Ovary (tissue), 9 donors: ENCODE results near the gene NLE1. TPM values are rescaled to one million over a fixed set of nuclear protein-coding genes. Genes with fewer than 3 reads are reported as not detected.
"Not testable (repeated sequence)": the region's sequence is repeated elsewhere in the genome, so short reads cannot be mapped to it uniquely, and the experiment has no call there.

ENCODE experiments used
- DNase-seq, 5 donors: peaks; one replicate each; pipeline ENCODE4 v3.0.0-alpha.2; 2019 to 2020
- H3K27ac ChIP-seq, 2 donors: fragments of 200-600 bp; one replicate each; pipeline versions ENCODE4 v1.5.1 to v1.8.0; 2019 to 2022
- H3K27me3 ChIP-seq: fragments of 200-600 bp; one replicate; pipeline ENCODE4 v1.8.0; 2022
- H3K36me3 ChIP-seq: fragments of 200-600 bp; sonication (generic); one replicate; pipeline ENCODE4 v1.5.1; 2019
- H3K4me1 ChIP-seq: one replicate; pipeline ENCODE4 v1.8.1; 2013; ENCODE audit warnings: mild to moderate bottlenecking, moderate library complexity; ENCODE audit not compliant: insufficient read depth
- H3K4me3 ChIP-seq: fragments of 200-600 bp; sonication (generic); one replicate; pipeline ENCODE4 v1.5.1; 2017
- H3K9me3 ChIP-seq, 2 donors: fragments of 200-600 bp in 1 of 2; sonication (generic) in 1 of 2; one replicate each; pipeline versions ENCODE4 v1.5.1 to v1.8.1; 2013 to 2019; ENCODE audit warnings: mild to moderate bottlenecking in 1 of 2, moderate library complexity in 1 of 2
- EP300 ChIP-seq: sonication (generic); formaldehyde crosslinking; IDR thresholded peaks from one replicate; pipeline ENCODE4 v1.6.1; 2017; ENCODE audit warnings: antibody characterized with exemption
- POLR2A ChIP-seq: fragments of 450-650 bp; IDR thresholded peaks from one replicate; pipeline ENCODE4 v1.6.1; 2017; ENCODE audit warnings: antibody characterized with exemption, mild to moderate bottlenecking, moderate library complexity
- WGBS, 3 donors: extraction: QIAGEN DNeasy Blood & Tissue Kit in 1 of 3; methylation state at CpG; one replicate each; pipeline versions ENCODE4 v1.1.5 to v1.1.7; 2013 to 2017; 5-methylcytosine and 5-hydroxymethylcytosine counted together
- intact Hi-C, 4 donors: fragments of 100-400 bp; cut with DNase I; formaldehyde crosslinking; loops; one replicate each; pipeline versions ENCODE4 v1.11.0 to v1.15.1; 2022 to 2023
- polyA plus RNA-seq, 2 donors: library from polyadenylated mRNA; stranded (reverse); fragments of 200-250 nt in 1 of 2; fragments of 350-450 nt in 1 of 2; fragmentation: Illumina TruSeq in 1 of 2; extraction: RNeasy Lipid Tissue Mini Kit (QIAGEN cat#74804) in 1 of 2; gene quantifications; one replicate each; pipeline ENCODE4 v1.2.3, GENCODE V29; 2013 to 2014
- total RNA-seq, 7 donors: library from RNA; depleted of rRNA in 2 of 7; stranded (reverse); fragments of >200 nt in 2 of 7; fragmentation: NEBNext Ultra II Directional in 3 of 7; extraction: Animal tissue kit (Norgen Biotek cat#: 25700) in 3 of 7; gene quantifications; one replicate each; pipeline versions ENCODE4 v1.1.0 to v1.2.4, GENCODE V29; 2016 to 2023
- TF ChIP-seq, protein P1 (sequence below), 3 donors: fragments of 450-650 bp in 2 of 3; fragments of 200-600 bp in 1 of 3; IDR thresholded peaks; one replicate each; pipeline versions ENCODE4 v1.5.1 to v1.8.0; 2016 to 2022; ENCODE audit warnings: antibody characterized with exemption in 3 of 3, mild to moderate bottlenecking in 1 of 3
- donor health status: DM: no; HTN: no; CAD: no; lungs with moderate emphysema.
- donor health status: DM: no; HTN: no; CAD: no.
- donor health status: Bipolar disorder and iron deficiency.
- donor health status: DM: yes; HTN: yes; CAD: no.
- donor health status: DM: no; HTN: no; CAD: no.
- donor health status: DM: yes; HTN: yes; CAD: no.

Gene NLE1
- total and polyA plus RNA-seq, 9 donors: 10.6 to 26.5 (median 18.2) TPM

DNA sequence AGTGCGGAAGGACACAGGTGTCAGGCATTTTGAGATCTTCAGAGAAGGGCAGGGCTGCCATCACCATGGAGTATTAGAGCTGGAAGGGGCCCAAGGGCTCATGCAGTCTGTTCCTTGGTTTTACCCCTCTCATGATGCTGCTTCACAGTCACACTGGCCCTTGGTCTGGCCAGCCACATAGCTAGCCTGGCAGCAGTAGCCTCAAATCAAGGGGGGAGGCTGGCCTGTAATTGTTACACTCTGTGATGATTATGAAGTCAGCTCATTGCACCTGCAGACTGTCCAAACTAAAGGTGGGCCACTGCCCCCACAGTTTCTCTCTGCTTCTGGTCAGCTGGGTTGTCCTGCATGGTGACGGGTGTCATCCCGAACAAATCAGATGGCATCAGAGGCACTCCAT lies 20.8 kb downstream of the NLE1 start, which contains the start of gene FNDC8:
Gene FNDC8 (plus strand): TSS at position 301 of the 400 bp plus-strand sequence. CDS start 79 bp downstream, at position 380.
- no peaks in the 10 kb centered on the region for H3K4me1 ChIP-seq
- intact Hi-C loops: loop anchor here in 2 of 4 donors (2.0 to 10.0 kb wide), 2 partner anchors 697 to 701 kb away; no protein-coding TSS in a partner anchor
- H3K27me3 ChIP-seq: no peaks in the 10 kb centered on the region
- no peak within 1 kb of the TSS for H3K4me3 ChIP-seq
- 84 to 96% (median 91%) methylated on average over 3 of the region's 3 CpGs for WGBS, 3 donors
- H3K9me3 ChIP-seq: no peaks in the 10 kb centered on the region
- no peak for TF ChIP-seq EP300
- no peak for TF ChIP-seq POLR2A
- H3K36me3 ChIP-seq: no peaks in the 10 kb centered on the region
- no peak within 1 kb of the TSS for H3K27ac ChIP-seq
- DNase-seq: no peak

DNA sequence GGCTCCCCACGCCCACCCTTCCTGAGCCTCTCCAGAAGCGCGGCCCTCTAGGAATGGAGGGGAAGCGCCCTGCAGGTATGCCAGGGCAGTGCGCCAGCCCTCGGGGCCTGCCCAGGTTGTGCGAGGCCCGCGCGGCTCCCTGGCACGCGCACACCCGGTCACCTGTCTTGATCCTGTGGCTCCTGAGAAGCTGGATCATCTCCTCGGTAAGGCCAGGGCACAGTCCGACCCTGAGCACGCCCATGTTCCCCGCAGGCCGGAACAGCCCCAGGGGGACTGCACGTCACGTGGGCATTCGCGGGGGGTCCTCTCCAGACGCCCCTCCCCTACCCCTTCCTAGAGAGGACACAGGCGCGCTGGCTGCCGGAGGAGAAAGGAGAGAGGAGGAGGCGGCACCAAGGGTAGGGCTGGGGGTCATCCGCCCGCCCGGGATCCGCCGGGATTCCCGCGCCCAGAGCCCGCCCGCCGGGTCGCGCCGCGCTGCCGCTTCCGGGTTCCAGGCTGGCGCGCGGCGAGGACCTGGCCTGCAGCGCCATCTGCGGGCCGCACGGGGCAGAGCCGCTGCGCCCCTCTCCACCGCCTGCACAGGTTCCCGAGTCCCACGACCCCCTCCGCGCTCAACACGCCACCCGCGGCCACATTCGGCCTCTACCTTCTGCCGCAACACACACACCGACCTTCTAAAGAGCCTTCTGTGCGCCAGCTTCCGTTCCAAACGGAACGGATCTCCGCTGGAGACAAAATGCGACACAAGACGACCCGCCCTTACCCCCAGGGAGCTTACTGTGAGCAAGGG lies 22.5 kb downstream of the NLE1 start, which contains the start of gene RAD51D:
Gene RAD51D (minus strand): TSS at position 491 of the 796 bp plus-strand sequence. CDS start 247 bp downstream, at position 244.
- Histone ChIP-seq H3K36me3 (no peaks in the 10 kb centered on the region), H3K27me3 (no peaks in the 10 kb centered on the region), H3K9me3 (no peaks in the 10 kb centered on the region), H3K4me1 (no peaks in the 10 kb centered on the region), H3K27ac (peak within 1 kb of the TSS; percentile 58 to 60), H3K4me3 (peak within 1 kb of the TSS; percentile 95)
- TF ChIP-seq EP300: no peak
- TF ChIP-seq POLR2A: peak; percentile 38
- TF ChIP-seq, protein P1, sequence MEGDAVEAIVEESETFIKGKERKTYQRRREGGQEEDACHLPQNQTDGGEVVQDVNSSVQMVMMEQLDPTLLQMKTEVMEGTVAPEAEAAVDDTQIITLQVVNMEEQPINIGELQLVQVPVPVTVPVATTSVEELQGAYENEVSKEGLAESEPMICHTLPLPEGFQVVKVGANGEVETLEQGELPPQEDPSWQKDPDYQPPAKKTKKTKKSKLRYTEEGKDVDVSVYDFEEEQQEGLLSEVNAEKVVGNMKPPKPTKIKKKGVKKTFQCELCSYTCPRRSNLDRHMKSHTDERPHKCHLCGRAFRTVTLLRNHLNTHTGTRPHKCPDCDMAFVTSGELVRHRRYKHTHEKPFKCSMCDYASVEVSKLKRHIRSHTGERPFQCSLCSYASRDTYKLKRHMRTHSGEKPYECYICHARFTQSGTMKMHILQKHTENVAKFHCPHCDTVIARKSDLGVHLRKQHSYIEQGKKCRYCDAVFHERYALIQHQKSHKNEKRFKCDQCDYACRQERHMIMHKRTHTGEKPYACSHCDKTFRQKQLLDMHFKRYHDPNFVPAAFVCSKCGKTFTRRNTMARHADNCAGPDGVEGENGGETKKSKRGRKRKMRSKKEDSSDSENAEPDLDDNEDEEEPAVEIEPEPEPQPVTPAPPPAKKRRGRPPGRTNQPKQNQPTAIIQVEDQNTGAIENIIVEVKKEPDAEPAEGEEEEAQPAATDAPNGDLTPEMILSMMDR (IDR thresholded peaks at IDR 0.05): peak; percentile 81 to 96 (median 89)
- 0% methylated on average over 64 to 72 of the region's 72 CpGs for WGBS, 3 donors
- DNase-seq: peak; percentile 73 to 86 (median 78)
- intact Hi-C loops: loop anchor here (2.0 to 10.0 kb wide), 4 partner anchors 577 to 865 kb away; partner anchors contain the start of gene CCL2 (in 1 of the 4)

DNA sequence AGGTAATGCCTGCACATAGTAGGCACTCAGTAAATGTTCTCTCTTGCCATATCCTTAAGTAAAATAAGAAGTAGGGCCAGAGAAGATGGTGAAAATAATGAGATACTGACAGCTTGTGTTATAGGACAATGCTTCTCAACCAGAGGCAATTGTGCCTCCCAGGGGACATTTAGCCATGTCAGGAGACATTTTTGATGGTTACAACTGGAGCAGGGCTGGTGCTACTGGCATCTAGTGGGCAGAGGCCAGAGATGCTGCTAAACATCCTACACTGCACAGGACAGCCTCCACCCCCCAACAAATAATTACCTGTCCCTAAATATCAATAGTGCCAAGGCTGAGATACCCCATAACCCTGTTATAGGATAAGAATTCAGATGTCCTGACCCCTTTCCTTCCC lies 24.1 kb downstream of the NLE1 start:
- Histone ChIP-seq H3K4me3 (no peak overlapping the region), H3K36me3 (no peaks in the 10 kb centered on the region), H3K27ac (no peak overlapping the region), H3K4me1 (no peaks in the 10 kb centered on the region), H3K27me3 (no peaks in the 10 kb centered on the region), H3K9me3 (no peaks in the 10 kb centered on the region)
- no peak for TF ChIP-seq EP300
- no peak for TF ChIP-seq POLR2A
- TF ChIP-seq, protein P1 (IDR thresholded peaks at IDR 0.05): no peak
- DNase-seq: no peak
- intact Hi-C loops: loop anchor here in 3 of 4 donors (5.0 to 10.0 kb wide), 3 partner anchors 576 to 863 kb away; partner anchors contain the start of gene CCL2 (in 1 of the 3)

DNA sequence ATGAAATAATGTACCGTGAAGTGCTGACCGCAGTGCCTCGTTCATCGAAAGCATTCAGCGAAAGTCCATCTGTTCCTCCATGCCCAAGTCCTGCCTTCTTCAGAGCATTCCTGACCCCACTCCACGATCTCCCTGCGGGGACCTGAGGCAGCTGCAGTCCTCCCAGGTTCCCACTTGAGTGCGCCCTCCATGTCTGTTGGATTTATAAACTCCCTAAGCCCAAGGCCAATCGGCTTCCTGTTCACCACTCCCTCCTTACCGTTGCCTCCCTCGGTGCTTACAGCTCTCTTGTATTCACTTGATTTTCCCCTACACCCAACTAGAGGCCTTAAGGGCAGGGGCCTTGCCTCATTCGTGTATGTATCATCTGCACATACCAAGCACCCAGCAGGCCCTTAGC lies 25.3 kb downstream of the NLE1 start:
- 81 to 83% (median 83%) methylated on average over 12 of the region's 12 CpGs for WGBS, 3 donors
- intact Hi-C loops: loop anchor here in 3 of 4 donors (5.0 to 10.0 kb wide), 3 partner anchors 575 to 862 kb away; partner anchors contain the start of gene CCL2 (in 1 of the 3)
- Histone ChIP-seq H3K27ac (no peak overlapping the region), H3K36me3 (no peaks in the 10 kb centered on the region), H3K4me3 (no peak overlapping the region), H3K9me3 (no peaks in the 10 kb centered on the region), H3K4me1 (no peaks in the 10 kb centered on the region), H3K27me3 (no peaks in the 10 kb centered on the region)
- TF ChIP-seq EP300 (no peak), POLR2A (no peak)
- TF ChIP-seq, protein P1 (IDR thresholded peaks at IDR 0.05): no peak
- DNase-seq: no peak

DNA sequence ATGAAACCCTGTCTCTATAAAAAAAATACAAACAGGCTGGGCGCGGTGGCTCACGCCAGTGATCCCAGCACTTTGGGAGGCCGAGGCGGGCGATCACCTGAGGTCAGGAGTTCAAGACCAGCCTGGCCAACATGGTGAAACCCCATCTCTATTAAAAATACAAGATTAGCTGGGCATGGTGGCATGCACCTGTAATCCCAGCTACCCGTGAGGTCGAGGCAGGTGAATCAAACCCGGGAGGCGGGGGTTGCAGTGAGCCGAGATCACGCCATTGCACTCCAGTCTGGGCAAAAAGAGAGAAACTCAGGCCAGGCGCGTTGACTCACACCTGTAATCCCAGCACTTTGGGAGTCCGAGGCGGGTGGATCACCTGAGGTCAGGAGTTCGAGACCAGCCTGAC lies 31.3 kb downstream of the NLE1 start:
- H3K4me3 ChIP-seq, DNase-seq, H3K27me3 ChIP-seq, H3K27ac ChIP-seq, H3K4me1 ChIP-seq, H3K36me3 ChIP-seq, H3K9me3 ChIP-seq: not testable (repeated sequence)
- WGBS, 3 donors: 94 to 98% (median 95%) methylated on average over 17 of the region's 17 CpGs
- intact Hi-C loops: loop anchor here in 2 of 4 donors (10.0 kb wide), 2 partner anchors 686 to 856 kb away; partner anchors contain the start of gene CCL2 (in 1 of the 2)
